Stomach (tissue), 4 donors: ENCODE results near the gene EHMT1.

ENCODE experiments used
- CTCF ChIP-seq, 7 experiments: fragments of 450-650 bp in 4 of 7; fragments of 200-600 bp in 3 of 7; sonication (generic) in 3 of 7; IDR thresholded peaks; one replicate each; pipeline ENCODE4 v1.5.1; 2016 to 2019; ENCODE audit warnings: antibody characterized with exemption in 7 of 7, control low read depth in 2 of 7, mild to moderate bottlenecking in 1 of 7
- POLR2A ChIP-seq, 4 donors: fragments of 450-650 bp; IDR thresholded peaks; one replicate each; pipeline ENCODE4 v1.6.1; 2016; ENCODE audit warnings: antibody characterized with exemption in 4 of 4, control low read depth in 2 of 4, mild to moderate bottlenecking in 1 of 4, moderate library complexity in 1 of 4

DNA sequence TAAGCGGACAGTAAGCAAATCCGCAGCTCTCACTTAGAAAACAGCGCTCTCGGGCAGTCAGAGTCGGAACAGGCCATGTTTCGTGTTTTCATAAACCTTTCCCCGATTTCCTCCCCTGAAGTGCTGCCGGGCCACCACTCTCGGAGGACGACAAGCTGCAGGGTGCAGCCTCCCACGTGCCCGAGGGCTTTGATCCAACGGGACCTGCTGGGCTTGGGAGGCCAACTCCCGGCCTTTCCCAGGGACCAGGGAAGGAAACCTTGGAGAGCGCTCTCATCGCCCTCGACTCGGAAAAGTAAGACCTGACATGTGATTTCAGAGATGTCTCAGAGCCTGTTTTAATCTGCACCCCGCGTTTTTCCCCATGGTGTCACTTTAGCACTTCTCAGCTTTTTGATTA lies 159.0 kb downstream of the EHMT1 start:
- TF ChIP-seq CTCF (IDR thresholded peaks at IDR 0.05), result no peak
- TF ChIP-seq POLR2A (IDR thresholded peaks at IDR 0.05), result no peak
